Ecto neural progenitor cell (in vitro differentiated cells): ENCODE results near the gene COL25A1.

Experiments
- DNase-seq: peaks from one replicate; pipeline ENCODE4 v3.0.0-alpha.2; 2018; ENCODE audit warnings: low spot score

COL25A1 gene

GRCh38 chr4:108814326-108814725 lies 488.1 kb downstream of the COL25A1 start:
- no peak for DNase-seq

DNA sequence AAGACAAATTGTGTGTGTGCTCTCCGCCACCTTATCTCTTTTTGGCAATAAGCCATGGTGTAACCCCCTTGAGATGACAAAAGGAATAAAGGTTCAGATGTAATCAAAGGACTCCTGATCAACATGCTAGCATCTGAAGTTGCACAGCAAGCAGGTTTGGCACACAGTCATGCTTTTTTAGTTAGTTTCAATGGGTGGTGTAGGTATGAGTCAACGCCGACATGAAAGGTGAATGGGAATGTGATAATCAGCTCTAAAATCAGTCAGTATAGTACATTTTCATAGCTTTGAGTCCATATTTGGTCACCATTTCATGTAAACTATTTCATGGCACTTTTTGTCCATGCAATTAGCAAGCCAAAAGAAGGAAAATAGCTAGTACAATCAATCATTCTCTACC lies 489.2 kb downstream of the COL25A1 start:
- DNase-seq = no peak

- DNase-seq = no peak
Measured at GRCh38 chr4:108811486-108811885, 491.0 kb downstream of the COL25A1 start.

- no peak for DNase-seq
Measured at GRCh38 chr4:108810087-108810486, 492.4 kb downstream of the COL25A1 start.

GRCh38 chr4:108804648-108805273 lies 497.7 kb downstream of the COL25A1 start:
- DNase-seq = no peak

GRCh38 chr4:108799306-108799705 lies 503.2 kb downstream of the COL25A1 start:
- no peak for DNase-seq

DNA sequence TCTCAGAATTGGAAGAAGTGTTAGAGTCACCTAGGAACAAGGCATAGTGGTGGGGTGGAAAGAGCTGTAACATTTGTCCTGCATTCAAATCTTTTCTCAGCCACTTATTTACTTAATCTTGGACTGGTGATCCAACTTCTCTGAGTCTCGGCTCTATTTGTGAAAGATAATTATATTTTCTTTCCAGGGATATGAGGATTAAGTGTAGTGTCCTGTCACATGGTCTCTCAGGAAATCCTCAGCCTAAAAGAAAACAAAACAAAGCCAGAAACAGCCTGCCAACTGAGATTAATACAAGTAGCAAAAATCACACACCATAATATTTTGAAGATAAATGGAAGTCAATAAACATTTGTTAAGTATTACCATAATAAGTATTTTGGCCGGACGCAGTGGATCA lies 506.3 kb downstream of the COL25A1 start:
- DNase-seq = no peak

DNA sequence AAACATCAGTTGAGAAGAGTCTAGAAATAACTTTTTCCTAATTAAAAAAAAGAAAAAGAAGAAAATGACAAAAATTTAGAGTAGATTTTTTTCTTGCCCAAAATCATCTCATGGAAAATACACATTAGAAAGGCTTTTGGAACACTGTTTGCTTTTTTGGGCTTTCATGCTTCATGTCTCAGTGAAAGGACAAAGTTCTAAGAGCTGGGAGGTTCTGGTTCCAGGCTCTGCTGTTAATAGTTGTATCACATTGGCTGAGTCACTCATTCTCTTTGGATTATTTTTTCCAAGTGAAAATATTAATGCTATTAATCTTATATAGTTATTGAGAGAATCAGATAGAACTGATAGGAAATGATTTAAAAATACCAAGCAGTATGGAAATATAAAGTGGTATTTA lies 506.7 kb downstream of the COL25A1 start:
- no peak for DNase-seq

GRCh38 chr4:108794136-108794535 lies 508.3 kb downstream of the COL25A1 start:
- DNase-seq = no peak

DNA sequence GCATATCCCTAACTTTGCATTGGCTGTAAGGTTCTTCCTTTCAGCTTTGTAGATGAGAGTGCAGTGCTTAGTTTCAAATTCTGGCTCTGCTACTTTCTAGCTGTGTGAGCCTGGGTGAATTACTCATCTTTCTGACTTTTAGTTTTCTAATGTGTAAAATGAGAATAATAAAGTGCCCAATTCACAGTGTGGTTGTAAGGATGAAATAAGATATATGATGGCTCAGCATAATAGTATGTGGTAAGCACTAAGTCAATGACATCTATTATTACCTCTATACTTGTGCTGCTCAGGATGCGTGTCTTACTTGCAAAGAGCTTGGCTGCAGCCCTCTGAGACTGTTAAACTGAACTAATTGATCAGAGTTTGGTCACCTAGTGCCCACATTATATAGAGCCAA lies 509.0 kb downstream of the COL25A1 start:
- DNase-seq = no peak

DNA sequence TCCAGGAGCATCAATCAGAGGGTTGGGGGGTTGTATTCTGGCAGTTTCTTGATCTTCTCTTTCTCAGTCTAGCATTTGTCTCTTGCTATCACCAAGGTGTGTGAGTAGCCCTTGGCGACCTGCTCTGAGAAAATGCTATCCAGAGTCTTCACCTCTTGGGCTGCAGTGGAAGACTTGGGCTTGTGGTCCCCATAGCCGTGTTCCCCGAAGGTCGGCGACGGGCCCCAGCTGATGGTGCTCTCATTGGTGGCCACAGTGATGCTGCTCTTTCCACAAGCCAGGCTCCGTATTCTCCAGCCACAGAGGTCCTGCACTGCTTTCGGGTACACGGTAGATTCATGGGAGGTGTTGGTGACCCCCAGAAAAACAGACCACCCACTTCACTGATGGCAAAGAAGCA lies 513.7 kb downstream of the COL25A1 start:
- DNase-seq = no peak

DNA sequence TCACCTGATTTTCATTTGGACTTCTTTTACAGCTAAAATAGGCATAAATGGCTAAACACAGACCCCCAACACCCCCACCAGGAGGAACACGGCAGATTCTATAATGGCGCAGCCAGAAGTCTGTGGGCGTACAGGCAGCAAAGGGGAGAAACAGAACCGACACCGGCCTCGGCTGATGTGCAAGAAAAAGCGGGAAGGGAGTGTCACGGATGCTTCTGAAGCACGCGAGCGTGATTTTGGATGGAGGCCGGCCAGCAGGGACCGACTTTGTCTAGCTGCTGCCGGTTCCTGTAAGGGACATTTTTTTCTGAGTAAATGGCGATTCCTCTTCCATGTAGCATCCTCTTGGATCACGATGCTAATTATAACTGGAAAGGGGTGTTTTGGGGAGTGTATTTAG lies 514.7 kb downstream of the COL25A1 start:
- no peak for DNase-seq

- DNase-seq = no peak
Measured at GRCh38 chr4:108787106-108787505, 515.4 kb downstream of the COL25A1 start.

GRCh38 chr4:108786351-108786750 lies 516.1 kb downstream of the COL25A1 start:
- DNase-seq = no peak

DNA sequence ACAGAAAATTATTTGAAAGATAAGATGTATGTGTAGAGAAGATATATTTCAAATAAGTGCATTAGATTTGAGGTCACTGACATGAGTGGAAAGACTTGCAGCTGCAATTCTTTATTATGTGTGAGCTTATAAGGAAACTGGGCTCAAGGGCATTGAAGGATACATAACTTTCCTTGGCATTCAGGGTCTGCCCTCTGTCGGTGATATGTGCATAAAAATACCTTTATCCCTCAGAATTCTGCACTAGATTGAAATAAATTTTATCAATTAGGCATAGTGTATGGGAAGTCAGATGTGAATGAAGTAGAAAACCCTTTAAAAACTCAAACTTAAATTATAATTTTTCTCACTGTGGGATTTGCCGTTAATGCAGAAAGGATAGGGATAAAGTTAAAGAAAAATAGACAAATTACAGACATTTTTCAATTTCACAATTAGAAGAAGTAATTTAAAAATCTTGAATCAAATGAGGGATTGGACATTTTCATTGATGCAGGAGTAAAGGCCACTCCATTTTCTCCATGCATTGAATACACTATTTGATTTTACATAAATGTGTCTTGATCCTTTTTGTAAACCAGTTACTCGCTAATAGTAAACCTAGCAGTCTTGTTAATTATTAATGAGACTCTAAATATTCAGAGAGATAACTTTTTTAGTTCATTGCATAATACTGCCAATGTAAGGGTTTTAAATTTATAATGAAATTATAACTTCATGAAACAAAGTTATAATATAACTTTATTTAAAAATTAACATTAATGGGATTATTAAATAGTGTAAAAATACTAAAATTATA lies 518.6 kb downstream of the COL25A1 start:
- DNase-seq = no peak

DNA sequence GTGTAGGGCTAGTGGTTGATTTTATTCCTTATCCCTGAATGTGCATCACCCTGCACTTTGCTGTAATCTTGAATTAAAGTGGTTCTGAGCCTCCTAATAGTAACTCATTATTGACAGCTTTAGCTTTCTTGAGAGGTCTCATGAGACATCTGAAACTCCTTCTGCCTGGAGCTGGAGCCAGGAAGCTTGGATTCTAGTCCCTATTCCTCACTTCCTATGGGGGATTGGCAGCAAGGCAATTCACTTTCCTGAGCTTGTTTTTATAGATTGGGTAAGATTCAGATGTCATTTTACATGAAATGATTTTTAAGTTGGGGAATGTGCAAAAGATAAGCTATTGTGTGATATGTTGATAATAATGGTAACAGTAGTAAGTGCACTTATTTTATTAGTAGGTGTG lies 522.5 kb downstream of the COL25A1 start:
- no peak for DNase-seq

DNA sequence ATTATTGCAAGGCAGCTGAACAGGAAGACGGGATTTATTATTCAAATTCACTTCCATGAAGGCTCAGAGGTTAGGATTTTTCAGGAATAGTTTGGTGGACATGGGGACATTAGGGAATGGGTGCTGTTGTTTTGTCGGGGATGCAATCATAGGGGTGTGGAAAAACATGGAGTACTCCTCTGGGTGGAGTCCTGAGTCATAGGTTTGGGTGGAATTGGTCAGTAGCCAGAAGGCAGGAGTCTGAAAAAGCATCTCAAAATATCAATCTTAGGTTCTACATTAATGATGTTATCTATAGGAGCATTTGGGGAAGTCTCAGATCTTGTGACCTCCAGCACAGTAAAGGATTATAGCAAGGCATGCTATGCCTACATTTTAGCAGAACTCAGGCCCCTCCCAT lies 525.1 kb downstream of the COL25A1 start:
- DNase-seq = no peak

DNA sequence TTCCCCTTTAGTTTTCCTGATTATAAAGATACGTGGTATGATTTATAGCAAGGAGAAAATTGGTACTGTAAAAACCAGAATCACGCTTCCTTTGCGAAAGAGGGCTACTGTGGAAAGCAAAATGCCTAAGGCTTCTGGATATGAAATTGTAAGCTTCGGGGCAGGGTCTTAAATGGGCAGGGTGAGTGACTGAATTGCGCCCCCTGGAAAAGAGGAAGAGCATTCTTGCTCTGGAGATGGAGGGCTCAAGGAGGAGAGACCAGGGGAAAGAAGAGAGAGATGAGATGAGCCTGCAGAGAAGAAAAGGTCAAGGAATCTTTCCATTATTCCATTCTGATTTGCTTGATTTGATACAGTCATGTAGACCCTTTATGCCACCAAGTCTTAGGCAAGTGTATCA lies 526.5 kb downstream of the COL25A1 start:
- DNase-seq = no peak

GRCh38 chr4:108774809-108775530 lies 527.5 kb downstream of the COL25A1 start:
- no peak for DNase-seq

GRCh38 chr4:108772402-108772801 lies 530.1 kb downstream of the COL25A1 start:
- DNase-seq = no peak

DNA sequence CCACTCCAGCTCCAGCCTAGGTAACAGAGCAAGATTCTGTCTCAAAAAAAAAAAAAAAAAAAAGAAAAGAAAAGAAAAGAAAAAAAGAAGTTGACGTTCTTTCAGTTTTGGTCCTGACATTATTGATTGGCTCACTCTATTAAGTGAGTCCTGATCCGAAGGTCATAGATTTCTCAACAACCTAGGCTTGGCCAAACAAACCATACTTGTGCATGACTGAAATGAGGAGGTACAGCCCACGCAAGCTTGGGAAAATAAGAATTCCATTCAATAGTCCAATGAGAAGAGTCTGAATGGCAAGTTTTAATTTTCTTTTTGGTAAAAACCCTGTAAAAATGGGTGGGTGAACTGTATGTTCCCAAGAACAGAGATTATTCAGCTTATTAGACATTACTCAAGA lies 536.4 kb downstream of the COL25A1 start:
- no peak for DNase-seq

DNA sequence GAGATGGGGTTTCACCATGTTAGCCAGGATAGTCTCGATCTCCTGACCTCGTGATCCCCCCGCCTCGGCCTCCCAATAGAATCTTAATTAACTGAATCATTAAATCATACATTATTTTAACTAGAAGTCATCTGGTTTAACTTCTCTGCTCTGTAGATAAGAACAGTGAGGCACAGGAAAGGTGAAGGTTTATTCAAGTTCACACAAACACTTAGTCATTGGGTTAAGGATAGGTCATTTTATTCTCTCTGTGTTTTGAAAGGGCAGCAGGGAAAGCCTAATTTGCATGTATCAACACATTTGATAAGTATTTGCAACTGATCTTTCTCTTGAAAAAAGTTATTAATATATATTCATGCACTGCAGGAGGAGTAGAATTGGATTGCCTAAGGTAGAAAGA lies 538.5 kb downstream of the COL25A1 start:
- no peak for DNase-seq

GRCh38 chr4:108763226-108763593 lies 539.2 kb downstream of the COL25A1 start:
- no peak for DNase-seq
